Measurements from ENCODE around the gene ATXN10.
A peak's percentile ranks its signal among the peaks of the same experiment; 100 is the strongest.

Gene ATXN10

GRCh38 chr22:45757068-45757467 lies 85.4 kb downstream of the ATXN10 start:
- no CpG with 5 or more reads among the region's 14 CpGs for WGBS (ENCODE audit: extremely low coverage, insufficient coverage, insufficient read length)
- Histone ChIP-seq H4K8ac (ENCODE audit: low read depth, low read length) (no peak overlapping the region), H3K18ac (ENCODE audit: low read length) (no peak overlapping the region), H4K91ac (ENCODE audit: low read depth, low read length) (no peak overlapping the region), H3K4me3 (ENCODE audit: low read depth, low read length) (no peak overlapping the region), H3K4me1 (ENCODE audit: control insufficient read depth in 1 of 2, insufficient read depth in 2 of 2, low read length in 2 of 2) (peaks cover 2 to 12% of the 10 kb centered on the region in 2 experiments), H3K36me3 (ENCODE audit: control insufficient read depth in 1 of 2, insufficient read depth in 2 of 2, low read length in 2 of 2) (peaks cover 8 to 14% of the 10 kb centered on the region in 2 experiments), H3K9ac (ENCODE audit: low read length) (no peak overlapping the region), H2AFZ (ENCODE audit: insufficient read depth, low read length, poor library complexity) (no peak overlapping the region), H3K4ac (ENCODE audit: low read depth, low read length) (no peak overlapping the region), H2AK5ac (ENCODE audit: low read length) (no peak overlapping the region), H4K12ac (ENCODE audit: low read depth, low read length) (no peak overlapping the region), H3K9me3 (ENCODE audit: insufficient read depth, low read depth, low read length) (no peaks in the 10 kb centered on the region), H3K27ac (ENCODE audit: low read depth, low read length) (no peak overlapping the region), H2BK12ac (ENCODE audit: low read length) (no peak overlapping the region), H3K79me1 (ENCODE audit: low read length) (peaks cover 2% of the 10 kb centered on the region), H3K14ac (ENCODE audit: low read length) (no peak overlapping the region), H3K79me2 (ENCODE audit: control insufficient read depth, insufficient read depth, low read length, poor library complexity) (peaks cover 2% of the 10 kb centered on the region), H2BK120ac (ENCODE audit: insufficient read depth, low read length, poor library complexity) (no peak overlapping the region), H2BK5ac (ENCODE audit: low read depth, low read length, poor library complexity) (no peak overlapping the region), H3K4me2 (ENCODE audit: low read length) (peak overlapping the region; percentile 6), H3K27me3 (ENCODE audit: insufficient read depth, low read length) (no peaks in the 10 kb centered on the region), H3K23ac (ENCODE audit: low read length) (no peak overlapping the region)
- DNase-seq: peak; percentile 66 to 72

- H2BK5ac ChIP-seq (ENCODE audit: low read depth, low read length, poor library complexity): no peak overlapping the region
- peaks cover 8 to 14% of the 10 kb centered on the region in 2 experiments for H3K36me3 ChIP-seq (ENCODE audit: control insufficient read depth in 1 of 2, insufficient read depth in 2 of 2, low read length in 2 of 2)
- H3K9ac ChIP-seq (ENCODE audit: low read length): no peak overlapping the region
- H3K23ac ChIP-seq (ENCODE audit: low read length): no peak overlapping the region
- peak overlapping the region; percentile 65 for H2BK12ac ChIP-seq (ENCODE audit: low read length)
- no peaks in the 10 kb centered on the region for H3K27me3 ChIP-seq (ENCODE audit: insufficient read depth, low read length)
- no peak overlapping the region for H4K12ac ChIP-seq (ENCODE audit: low read depth, low read length)
- peak overlapping the region; percentile 56 for H3K4ac ChIP-seq (ENCODE audit: low read depth, low read length)
- peak overlapping the region; percentile 74 for H2AK5ac ChIP-seq (ENCODE audit: low read length)
- H2BK120ac ChIP-seq (ENCODE audit: insufficient read depth, low read length, poor library complexity): no peak overlapping the region
- H3K4me1 ChIP-seq (ENCODE audit: control insufficient read depth in 1 of 2, insufficient read depth in 2 of 2, low read length in 2 of 2): peaks cover 10 to 20% of the 10 kb centered on the region in 2 experiments
- H4K91ac ChIP-seq (ENCODE audit: low read depth, low read length): peak overlapping the region; percentile 36
- no CpG with 5 or more reads among the region's 11 CpGs for WGBS (ENCODE audit: extremely low coverage, insufficient coverage, insufficient read length)
- no peak overlapping the region for H3K27ac ChIP-seq (ENCODE audit: low read depth, low read length)
- H4K8ac ChIP-seq (ENCODE audit: low read depth, low read length): no peak overlapping the region
- H2AFZ ChIP-seq (ENCODE audit: insufficient read depth, low read length, poor library complexity): no peak overlapping the region
- peaks cover 2% of the 10 kb centered on the region for H3K79me1 ChIP-seq (ENCODE audit: low read length)
- no peak overlapping the region for H3K4me2 ChIP-seq (ENCODE audit: low read length)
- peak overlapping the region; percentile 91 for H3K18ac ChIP-seq (ENCODE audit: low read length)
- no peaks in the 10 kb centered on the region for H3K9me3 ChIP-seq (ENCODE audit: insufficient read depth, low read depth, low read length)
- DNase-seq: no peak
- no peak overlapping the region for H3K4me3 ChIP-seq (ENCODE audit: low read depth, low read length)
- peaks cover 2% of the 10 kb centered on the region for H3K79me2 ChIP-seq (ENCODE audit: control insufficient read depth, insufficient read depth, low read length, poor library complexity)
- H3K14ac ChIP-seq (ENCODE audit: low read length): no peak overlapping the region
Measured at GRCh38 chr22:45757936-45758335, 86.3 kb downstream of the ATXN10 start.

- H3K36me3 ChIP-seq (ENCODE audit: control insufficient read depth in 1 of 2, insufficient read depth in 2 of 2, low read length in 2 of 2): peaks cover 8 to 14% of the 10 kb centered on the region in 2 experiments
- no peak overlapping the region for H2BK5ac ChIP-seq (ENCODE audit: low read depth, low read length, poor library complexity)
- WGBS (ENCODE audit: extremely low coverage, insufficient coverage, insufficient read length): no CpG with 5 or more reads among the region's 7 CpGs
- no peak overlapping the region for H3K9ac ChIP-seq (ENCODE audit: low read length)
- H3K79me1 ChIP-seq (ENCODE audit: low read length): peaks cover 6% of the 10 kb centered on the region
- no peak overlapping the region for H3K4me3 ChIP-seq (ENCODE audit: low read depth, low read length)
- H3K18ac ChIP-seq (ENCODE audit: low read length): no peak overlapping the region
- no peak overlapping the region for H4K12ac ChIP-seq (ENCODE audit: low read depth, low read length)
- H2BK12ac ChIP-seq (ENCODE audit: low read length): no peak overlapping the region
- H3K27me3 ChIP-seq (ENCODE audit: insufficient read depth, low read length): no peaks in the 10 kb centered on the region
- no peaks in the 10 kb centered on the region for H3K9me3 ChIP-seq (ENCODE audit: insufficient read depth, low read depth, low read length)
- no peak overlapping the region for H4K91ac ChIP-seq (ENCODE audit: low read depth, low read length)
- peaks cover 17 to 26% of the 10 kb centered on the region in 2 experiments for H3K4me1 ChIP-seq (ENCODE audit: control insufficient read depth in 1 of 2, insufficient read depth in 2 of 2, low read length in 2 of 2)
- H2AK5ac ChIP-seq (ENCODE audit: low read length): no peak overlapping the region
- no peak overlapping the region for H2BK120ac ChIP-seq (ENCODE audit: insufficient read depth, low read length, poor library complexity)
- DNase-seq: peak in 1 of 2 donors; percentile 9
- H3K14ac ChIP-seq (ENCODE audit: low read length): no peak overlapping the region
- no peak overlapping the region for H4K8ac ChIP-seq (ENCODE audit: low read depth, low read length)
- H3K4ac ChIP-seq (ENCODE audit: low read depth, low read length): no peak overlapping the region
- no peak overlapping the region for H3K4me2 ChIP-seq (ENCODE audit: low read length)
- H3K23ac ChIP-seq (ENCODE audit: low read length): no peak overlapping the region
- H2AFZ ChIP-seq (ENCODE audit: insufficient read depth, low read length, poor library complexity): no peak overlapping the region
- no peak overlapping the region for H3K27ac ChIP-seq (ENCODE audit: low read depth, low read length)
- peaks cover 4% of the 10 kb centered on the region for H3K79me2 ChIP-seq (ENCODE audit: control insufficient read depth, insufficient read depth, low read length, poor library complexity)
Measured at GRCh38 chr22:45758603-45759002, 87.0 kb downstream of the ATXN10 start.

GRCh38 chr22:45760682-45761081 lies 89.0 kb downstream of the ATXN10 start:
- Histone ChIP-seq H3K9ac (ENCODE audit: low read length) (no peak overlapping the region), H3K4me2 (ENCODE audit: low read length) (no peak overlapping the region), H3K4ac (ENCODE audit: low read depth, low read length) (no peak overlapping the region), H2AK5ac (ENCODE audit: low read length) (no peak overlapping the region), H3K27ac (ENCODE audit: low read depth, low read length) (no peak overlapping the region), H3K36me3 (ENCODE audit: control insufficient read depth in 1 of 2, insufficient read depth in 2 of 2, low read length in 2 of 2) (peaks cover 7 to 11% of the 10 kb centered on the region in 2 experiments), H3K79me1 (ENCODE audit: low read length) (peaks cover 8% of the 10 kb centered on the region), H2BK12ac (ENCODE audit: low read length) (no peak overlapping the region), H3K9me3 (ENCODE audit: insufficient read depth, low read depth, low read length) (no peaks in the 10 kb centered on the region), H3K27me3 (ENCODE audit: insufficient read depth, low read length) (no peaks in the 10 kb centered on the region), H2BK120ac (ENCODE audit: insufficient read depth, low read length, poor library complexity) (no peak overlapping the region), H2AFZ (ENCODE audit: insufficient read depth, low read length, poor library complexity) (no peak overlapping the region), H3K79me2 (ENCODE audit: control insufficient read depth, insufficient read depth, low read length, poor library complexity) (peaks cover 4% of the 10 kb centered on the region), H4K12ac (ENCODE audit: low read depth, low read length) (no peak overlapping the region), H4K8ac (ENCODE audit: low read depth, low read length) (no peak overlapping the region), H3K4me3 (ENCODE audit: low read depth, low read length) (no peak overlapping the region), H3K14ac (ENCODE audit: low read length) (no peak overlapping the region), H2BK5ac (ENCODE audit: low read depth, low read length, poor library complexity) (no peak overlapping the region), H4K91ac (ENCODE audit: low read depth, low read length) (no peak overlapping the region), H3K18ac (ENCODE audit: low read length) (no peak overlapping the region), H3K23ac (ENCODE audit: low read length) (no peak overlapping the region), H3K4me1 (ENCODE audit: control insufficient read depth in 1 of 2, insufficient read depth in 2 of 2, low read length in 2 of 2) (peaks cover 21 to 33% of the 10 kb centered on the region in 2 experiments)
- DNase-seq: no peak
- no CpG with 5 or more reads among the region's 2 CpGs for WGBS (ENCODE audit: extremely low coverage, insufficient coverage, insufficient read length)

Data from trophoblast cell (in vitro differentiated cells and primary cell).